Measurements from ENCODE around the gene RNF26. TPM values are rescaled to one million over a fixed set of nuclear protein-coding genes. Genes with fewer than 3 reads are reported as not detected.

RNF26 gene
- total RNA-seq, 1 experiment from 2014 or later: 90.6 TPM

GRCh38 chr11:119323532-119324033, 10.7 kb upstream of the RNF26 start (continued):
- TF ChIP-seq AFF4 (CRISPR knock-in tag; IDR thresholded peaks at IDR 0.05; ENCODE audit: borderline replicate concordance) (0 out of 2 replicates have a peak, but pooled peaks have one; percentile 22), CTCF (IDR thresholded peaks at IDR 0.05) (peak; percentile 86), ATF2 (CRISPR knock-in tag; IDR thresholded peaks at IDR 0.05; ENCODE audit: borderline replicate concordance, low read depth) (no peak), GABPB1 (CRISPR knock-in tag; IDR thresholded peaks at IDR 0.05) (no peak), ZNF532 (CRISPR knock-in tag; IDR thresholded peaks at IDR 0.05; ENCODE audit: borderline replicate concordance) (no peak), GTF2I (CRISPR knock-in tag; conservative IDR thresholded peaks at IDR 0.05) (peak; percentile 99), ZNF425 (CRISPR knock-in tag; conservative IDR thresholded peaks at IDR 0.05) (no peak)

GRCh38 chr11:119324189-119324588, 10.1 kb upstream of the RNF26 start:
- peak; percentile 1 for DNase-seq (ENCODE audit: low spot score)
- H3K4me1 Mint-ChIP-seq: peaks cover 26% of the 10 kb centered on the region
- ChIA-PET POLR2A (interaction anchor here (1.6 kb wide), 1 partner anchor 14 kb away, joined by 9 read pairs; no protein-coding TSS in a partner anchor), CTCF (interaction anchor here (0.6 to 13.7 kb wide), 27 partner anchors 8 to 405 kb away, joined by 3 to 387 read pairs (median 3); partner anchors contain the start of genes ABCG4, C1QTNF5, CBL and HINFP)
- no peaks in the 10 kb centered on the region for H3K36me3 Mint-ChIP-seq
- no peak overlapping the region for H3K27ac Mint-ChIP-seq
- H3K9me3 Mint-ChIP-seq: no peaks in the 10 kb centered on the region
- H3K27me3 Mint-ChIP-seq (ENCODE audit: low read depth): no peaks in the 10 kb centered on the region
- H3K4me3 Mint-ChIP-seq: no peak overlapping the region
- no peak for ATAC-seq
- TF ChIP-seq ZNF396 (CRISPR knock-in tag; IDR thresholded peaks at IDR 0.05; ENCODE audit: borderline replicate concordance) (no peak), RORB (CRISPR knock-in tag; IDR thresholded peaks at IDR 0.05) (no peak), ZSCAN18 (CRISPR knock-in tag; IDR thresholded peaks at IDR 0.05) (no peak), CREM (CRISPR knock-in tag; IDR thresholded peaks at IDR 0.05) (no peak), HMGA2 (CRISPR knock-in tag; IDR thresholded peaks at IDR 0.05) (no peak), MXD4 (CRISPR knock-in tag; IDR thresholded peaks at IDR 0.05; ENCODE audit: borderline replicate concordance) (no peak), FOXK1 (CRISPR knock-in tag; IDR thresholded peaks at IDR 0.05) (no peak), JAZF1 (CRISPR knock-in tag; IDR thresholded peaks at IDR 0.05) (no peak), ATF1 (CRISPR knock-in tag; IDR thresholded peaks at IDR 0.05) (no peak)
